ENCODE results near the gene COPS8. TPM values are rescaled to one million over a fixed set of nuclear protein-coding genes. Genes with fewer than 3 reads are reported as not detected.

COPS8 gene
- total and polyA plus RNA-seq, 2 donors (not counting 1 experiment from before 2014, with no cell fraction given), result 82.1 to 97.3 TPM

DNA sequence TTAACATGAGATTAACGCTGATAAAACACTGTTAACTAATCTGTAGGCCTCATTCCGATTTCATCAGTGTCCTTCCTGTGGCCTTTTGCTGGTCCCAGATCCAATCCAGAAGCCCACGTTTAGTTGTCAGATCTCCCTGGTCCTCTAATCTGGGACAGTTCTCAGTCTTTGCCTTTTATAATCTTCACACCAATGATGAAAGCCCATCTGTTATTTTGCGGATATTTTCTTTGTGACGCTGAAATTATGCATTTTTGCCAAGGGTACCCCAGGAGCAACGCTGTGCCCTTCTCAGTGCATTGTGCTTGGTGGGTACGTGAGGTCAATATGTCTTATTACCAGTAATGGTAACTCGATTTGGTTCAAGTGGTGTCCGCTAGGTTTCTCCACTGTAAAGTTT, 51.1 kb downstream of the COPS8 start:
- no peaks in the 10 kb centered on the region for H3K27me3 ChIP-seq (ENCODE audit: control insufficient read depth, insufficient read depth, low read length)
- no peaks in the 10 kb centered on the region for H3K79me2 ChIP-seq (ENCODE audit: control insufficient read depth, insufficient read depth, low read length)
- H3K4me2 ChIP-seq (ENCODE audit: extremely low read depth, insufficient read depth, low read length), result no peak overlapping the region
- no peak overlapping the region for H3K27ac ChIP-seq (ENCODE audit: insufficient read depth, low read length)
- H3K4me1 ChIP-seq (ENCODE audit: control insufficient read depth, extremely low read depth, insufficient read depth, low read length), result peaks cover 3% of the 10 kb centered on the region
- H3K36me3 ChIP-seq (ENCODE audit: control insufficient read depth, insufficient read depth, low read length), result no peaks in the 10 kb centered on the region
- H3K9me3 ChIP-seq (ENCODE audit: control insufficient read depth, insufficient read depth, low read depth, low read length), result no peaks in the 10 kb centered on the region
- H4K20me1 ChIP-seq (ENCODE audit: control insufficient read depth, extremely low read depth, insufficient read depth, low read length), result no peaks in the 10 kb centered on the region
- H3K4me3 ChIP-seq (replicated peaks in 1 of 4; ENCODE audit: control extremely low read depth in 1 of 4, insufficient read depth in 1 of 4, low read depth in 3 of 4, low read length in 4 of 4), result no peak overlapping the region
- no peak for TF ChIP-seq EZH2 (IDR thresholded peaks at IDR 0.05; ENCODE audit: low read length, missing control alignments)
- TF ChIP-seq, protein P1, sequence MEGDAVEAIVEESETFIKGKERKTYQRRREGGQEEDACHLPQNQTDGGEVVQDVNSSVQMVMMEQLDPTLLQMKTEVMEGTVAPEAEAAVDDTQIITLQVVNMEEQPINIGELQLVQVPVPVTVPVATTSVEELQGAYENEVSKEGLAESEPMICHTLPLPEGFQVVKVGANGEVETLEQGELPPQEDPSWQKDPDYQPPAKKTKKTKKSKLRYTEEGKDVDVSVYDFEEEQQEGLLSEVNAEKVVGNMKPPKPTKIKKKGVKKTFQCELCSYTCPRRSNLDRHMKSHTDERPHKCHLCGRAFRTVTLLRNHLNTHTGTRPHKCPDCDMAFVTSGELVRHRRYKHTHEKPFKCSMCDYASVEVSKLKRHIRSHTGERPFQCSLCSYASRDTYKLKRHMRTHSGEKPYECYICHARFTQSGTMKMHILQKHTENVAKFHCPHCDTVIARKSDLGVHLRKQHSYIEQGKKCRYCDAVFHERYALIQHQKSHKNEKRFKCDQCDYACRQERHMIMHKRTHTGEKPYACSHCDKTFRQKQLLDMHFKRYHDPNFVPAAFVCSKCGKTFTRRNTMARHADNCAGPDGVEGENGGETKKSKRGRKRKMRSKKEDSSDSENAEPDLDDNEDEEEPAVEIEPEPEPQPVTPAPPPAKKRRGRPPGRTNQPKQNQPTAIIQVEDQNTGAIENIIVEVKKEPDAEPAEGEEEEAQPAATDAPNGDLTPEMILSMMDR (conservative IDR thresholded peaks at IDR 0.05 in 1 of 2, IDR thresholded peaks at IDR 0.05 in 1 of 2; ENCODE audit: low read depth in 1 of 2, low read length in 2 of 2), result no peak
- DNase-seq (ENCODE audit: low read depth in 2 of 2), result no peak
- no peak overlapping the region for H3K9ac ChIP-seq (ENCODE audit: insufficient read depth, low read length)
- H2AFZ ChIP-seq (ENCODE audit: low read length), result no peak overlapping the region

DNA sequence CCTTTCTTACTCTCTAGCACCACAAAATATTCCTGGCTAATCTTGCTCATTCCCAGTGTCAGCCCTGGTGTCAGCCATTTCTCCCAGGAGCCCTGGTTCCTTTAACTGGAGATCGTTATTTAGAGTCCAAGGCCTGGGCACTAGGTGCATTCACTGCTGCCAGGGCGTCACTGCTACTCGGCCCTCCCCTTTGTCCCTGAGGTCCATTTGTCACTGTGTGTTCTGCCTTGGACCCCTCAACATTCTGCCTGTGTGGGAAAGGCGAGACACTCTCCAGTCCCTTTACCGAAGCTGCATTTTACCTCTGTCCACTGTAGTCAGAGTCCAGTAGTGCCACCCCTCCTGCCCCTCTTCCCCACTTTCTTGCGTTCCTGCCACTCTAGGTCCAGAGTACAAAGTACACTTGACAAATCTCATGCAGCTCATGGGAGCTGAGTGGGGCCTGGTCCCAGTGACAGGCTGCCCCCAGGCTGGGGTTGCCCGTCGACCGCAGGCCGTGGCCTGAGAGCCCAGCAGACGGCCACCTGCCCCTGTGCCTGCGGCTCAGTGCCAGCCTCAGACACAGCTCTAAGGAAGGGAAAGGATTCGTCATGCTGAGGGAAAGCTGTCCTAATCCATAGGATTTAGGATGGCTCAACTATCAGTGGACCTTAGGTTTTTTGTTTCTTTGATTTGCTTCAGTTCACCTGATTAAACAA, 52.1 kb downstream of the COPS8 start:
- Histone ChIP-seq H4K20me1 (ENCODE audit: control insufficient read depth, extremely low read depth, insufficient read depth, low read length) (no peaks in the 10 kb centered on the region), H3K4me2 (ENCODE audit: extremely low read depth, insufficient read depth, low read length) (no peak overlapping the region), H3K79me2 (ENCODE audit: control insufficient read depth, insufficient read depth, low read length) (no peaks in the 10 kb centered on the region), H3K36me3 (ENCODE audit: control insufficient read depth, insufficient read depth, low read length) (no peaks in the 10 kb centered on the region), H3K4me3 (replicated peaks in 1 of 4; ENCODE audit: control extremely low read depth in 1 of 4, insufficient read depth in 1 of 4, low read depth in 3 of 4, low read length in 4 of 4) (no peak overlapping the region), H3K27me3 (ENCODE audit: control insufficient read depth, insufficient read depth, low read length) (no peaks in the 10 kb centered on the region), H3K9me3 (ENCODE audit: control insufficient read depth, insufficient read depth, low read depth, low read length) (no peaks in the 10 kb centered on the region), H3K4me1 (ENCODE audit: control insufficient read depth, extremely low read depth, insufficient read depth, low read length) (peaks cover 3% of the 10 kb centered on the region), H3K27ac (ENCODE audit: insufficient read depth, low read length) (no peak overlapping the region), H2AFZ (ENCODE audit: low read length) (no peak overlapping the region), H3K9ac (ENCODE audit: insufficient read depth, low read length) (no peak overlapping the region)
- no peak for DNase-seq (ENCODE audit: low read depth in 2 of 2)
- TF ChIP-seq EZH2 (IDR thresholded peaks at IDR 0.05; ENCODE audit: low read length, missing control alignments), result no peak
- TF ChIP-seq, protein P1 (conservative IDR thresholded peaks at IDR 0.05 in 1 of 2, IDR thresholded peaks at IDR 0.05 in 1 of 2; ENCODE audit: low read depth in 1 of 2, low read length in 2 of 2), result no peak

DNA sequence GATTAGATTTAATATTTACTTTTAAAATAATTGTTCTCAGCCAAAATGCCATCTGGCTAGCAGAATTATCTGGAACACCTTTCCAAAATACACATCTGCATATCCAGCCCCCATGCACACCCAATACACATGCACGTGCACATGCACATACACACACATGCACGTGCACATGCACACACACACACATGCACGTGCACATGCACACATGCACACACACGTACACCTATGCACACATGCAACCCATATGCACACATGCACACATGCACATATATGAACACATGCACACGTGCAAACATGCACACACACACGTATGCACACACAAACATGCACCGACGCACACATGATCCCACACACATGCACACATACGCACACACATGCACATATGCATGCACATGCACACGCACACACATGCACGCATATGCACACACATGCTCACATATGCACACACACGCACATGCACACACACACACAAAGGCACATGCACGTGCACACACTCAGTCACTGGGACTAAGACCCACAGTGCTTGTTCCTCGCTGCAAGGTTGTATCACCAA, 53.5 kb downstream of the COPS8 start:
- H3K9me3 ChIP-seq (ENCODE audit: control insufficient read depth, insufficient read depth, low read depth, low read length), result no peaks in the 10 kb centered on the region
- H3K9ac ChIP-seq (ENCODE audit: insufficient read depth, low read length), result no peak overlapping the region
- no peaks in the 10 kb centered on the region for H3K79me2 ChIP-seq (ENCODE audit: control insufficient read depth, insufficient read depth, low read length)
- DNase-seq (ENCODE audit: low read depth in 2 of 2), result no peak
- H3K4me1 ChIP-seq (ENCODE audit: control insufficient read depth, extremely low read depth, insufficient read depth, low read length), result peaks cover 3% of the 10 kb centered on the region
- no peak overlapping the region for H3K27ac ChIP-seq (ENCODE audit: insufficient read depth, low read length)
- TF ChIP-seq, protein P1 (conservative IDR thresholded peaks at IDR 0.05 in 1 of 2, IDR thresholded peaks at IDR 0.05 in 1 of 2; ENCODE audit: low read depth in 1 of 2, low read length in 2 of 2), result no peak
- TF ChIP-seq EZH2 (IDR thresholded peaks at IDR 0.05; ENCODE audit: low read length, missing control alignments), result no peak
- no peak overlapping the region for H3K4me3 ChIP-seq (replicated peaks in 1 of 4; ENCODE audit: control extremely low read depth in 1 of 4, insufficient read depth in 1 of 4, low read depth in 3 of 4, low read length in 4 of 4)
- no peaks in the 10 kb centered on the region for H4K20me1 ChIP-seq (ENCODE audit: control insufficient read depth, extremely low read depth, insufficient read depth, low read length)
- H3K4me2 ChIP-seq (ENCODE audit: extremely low read depth, insufficient read depth, low read length), result no peak overlapping the region
- H3K27me3 ChIP-seq (ENCODE audit: control insufficient read depth, insufficient read depth, low read length), result no peaks in the 10 kb centered on the region
- H2AFZ ChIP-seq (ENCODE audit: low read length), result no peak overlapping the region
- no peaks in the 10 kb centered on the region for H3K36me3 ChIP-seq (ENCODE audit: control insufficient read depth, insufficient read depth, low read length)
